ENCODE measurements around the gene CANT1.

DNA sequence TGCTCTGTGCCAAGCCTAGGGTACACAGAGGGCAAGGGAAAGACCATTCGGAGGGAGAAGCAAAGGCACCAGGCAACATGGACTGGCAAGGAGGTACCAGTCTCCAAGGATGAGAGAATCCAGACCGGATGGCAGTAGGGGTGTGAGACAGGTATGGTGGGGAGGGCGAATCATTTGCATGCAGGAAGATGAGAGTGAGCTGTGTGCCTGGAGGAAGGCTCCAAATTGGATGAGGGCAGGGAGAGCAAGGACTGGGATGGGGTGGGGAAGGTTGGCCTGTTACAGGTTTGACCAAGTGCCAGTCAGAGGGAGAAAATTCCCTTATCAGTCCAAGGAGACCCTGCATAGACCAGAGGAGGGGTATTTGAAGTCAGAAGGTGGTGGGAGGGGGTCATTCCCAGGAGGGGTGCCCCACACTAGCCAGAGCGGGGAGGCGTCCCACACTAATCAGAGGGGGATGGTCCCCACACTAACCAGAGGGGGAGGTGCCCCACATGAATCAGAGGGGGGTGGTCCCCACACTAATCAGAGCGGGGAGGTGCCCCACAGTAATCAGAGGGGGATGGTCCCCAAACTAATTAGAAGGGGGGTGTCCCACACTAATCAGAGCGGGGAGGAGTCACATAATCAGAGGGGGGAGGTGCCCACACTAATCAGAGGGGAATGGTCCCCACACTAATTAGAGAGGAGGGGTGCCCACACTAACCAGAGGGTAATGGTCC, 737 bp downstream of the CANT1 start:
- TF ChIP-seq, protein P1, sequence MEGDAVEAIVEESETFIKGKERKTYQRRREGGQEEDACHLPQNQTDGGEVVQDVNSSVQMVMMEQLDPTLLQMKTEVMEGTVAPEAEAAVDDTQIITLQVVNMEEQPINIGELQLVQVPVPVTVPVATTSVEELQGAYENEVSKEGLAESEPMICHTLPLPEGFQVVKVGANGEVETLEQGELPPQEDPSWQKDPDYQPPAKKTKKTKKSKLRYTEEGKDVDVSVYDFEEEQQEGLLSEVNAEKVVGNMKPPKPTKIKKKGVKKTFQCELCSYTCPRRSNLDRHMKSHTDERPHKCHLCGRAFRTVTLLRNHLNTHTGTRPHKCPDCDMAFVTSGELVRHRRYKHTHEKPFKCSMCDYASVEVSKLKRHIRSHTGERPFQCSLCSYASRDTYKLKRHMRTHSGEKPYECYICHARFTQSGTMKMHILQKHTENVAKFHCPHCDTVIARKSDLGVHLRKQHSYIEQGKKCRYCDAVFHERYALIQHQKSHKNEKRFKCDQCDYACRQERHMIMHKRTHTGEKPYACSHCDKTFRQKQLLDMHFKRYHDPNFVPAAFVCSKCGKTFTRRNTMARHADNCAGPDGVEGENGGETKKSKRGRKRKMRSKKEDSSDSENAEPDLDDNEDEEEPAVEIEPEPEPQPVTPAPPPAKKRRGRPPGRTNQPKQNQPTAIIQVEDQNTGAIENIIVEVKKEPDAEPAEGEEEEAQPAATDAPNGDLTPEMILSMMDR (IDR thresholded peaks at IDR 0.05; ENCODE audit: low read depth, low read length, missing input control) = no peak
- TF ChIP-seq EGR1 (IDR thresholded peaks at IDR 0.05; ENCODE audit: low read depth in 2 of 2) (no peak), SP1 (IDR thresholded peaks at IDR 0.05) (no peak), HNF4A (conservative IDR thresholded peaks at IDR 0.05) (no peak), TAF1 (conservative IDR thresholded peaks at IDR 0.05) (no peak), YY1 (IDR thresholded peaks at IDR 0.05) (no peak), JUND (IDR thresholded peaks at IDR 0.05) (no peak)
- TF ChIP-seq, protein P2, sequence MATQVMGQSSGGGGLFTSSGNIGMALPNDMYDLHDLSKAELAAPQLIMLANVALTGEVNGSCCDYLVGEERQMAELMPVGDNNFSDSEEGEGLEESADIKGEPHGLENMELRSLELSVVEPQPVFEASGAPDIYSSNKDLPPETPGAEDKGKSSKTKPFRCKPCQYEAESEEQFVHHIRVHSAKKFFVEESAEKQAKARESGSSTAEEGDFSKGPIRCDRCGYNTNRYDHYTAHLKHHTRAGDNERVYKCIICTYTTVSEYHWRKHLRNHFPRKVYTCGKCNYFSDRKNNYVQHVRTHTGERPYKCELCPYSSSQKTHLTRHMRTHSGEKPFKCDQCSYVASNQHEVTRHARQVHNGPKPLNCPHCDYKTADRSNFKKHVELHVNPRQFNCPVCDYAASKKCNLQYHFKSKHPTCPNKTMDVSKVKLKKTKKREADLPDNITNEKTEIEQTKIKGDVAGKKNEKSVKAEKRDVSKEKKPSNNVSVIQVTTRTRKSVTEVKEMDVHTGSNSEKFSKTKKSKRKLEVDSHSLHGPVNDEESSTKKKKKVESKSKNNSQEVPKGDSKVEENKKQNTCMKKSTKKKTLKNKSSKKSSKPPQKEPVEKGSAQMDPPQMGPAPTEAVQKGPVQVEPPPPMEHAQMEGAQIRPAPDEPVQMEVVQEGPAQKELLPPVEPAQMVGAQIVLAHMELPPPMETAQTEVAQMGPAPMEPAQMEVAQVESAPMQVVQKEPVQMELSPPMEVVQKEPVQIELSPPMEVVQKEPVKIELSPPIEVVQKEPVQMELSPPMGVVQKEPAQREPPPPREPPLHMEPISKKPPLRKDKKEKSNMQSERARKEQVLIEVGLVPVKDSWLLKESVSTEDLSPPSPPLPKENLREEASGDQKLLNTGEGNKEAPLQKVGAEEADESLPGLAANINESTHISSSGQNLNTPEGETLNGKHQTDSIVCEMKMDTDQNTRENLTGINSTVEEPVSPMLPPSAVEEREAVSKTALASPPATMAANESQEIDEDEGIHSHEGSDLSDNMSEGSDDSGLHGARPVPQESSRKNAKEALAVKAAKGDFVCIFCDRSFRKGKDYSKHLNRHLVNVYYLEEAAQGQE (IDR thresholded peaks at IDR 0.05) = no peak
- TF ChIP-seq, protein P3, sequence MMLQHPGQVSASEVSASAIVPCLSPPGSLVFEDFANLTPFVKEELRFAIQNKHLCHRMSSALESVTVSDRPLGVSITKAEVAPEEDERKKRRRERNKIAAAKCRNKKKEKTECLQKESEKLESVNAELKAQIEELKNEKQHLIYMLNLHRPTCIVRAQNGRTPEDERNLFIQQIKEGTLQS (IDR thresholded peaks at IDR 0.05) = no peak
- TF ChIP-seq, protein P4, sequence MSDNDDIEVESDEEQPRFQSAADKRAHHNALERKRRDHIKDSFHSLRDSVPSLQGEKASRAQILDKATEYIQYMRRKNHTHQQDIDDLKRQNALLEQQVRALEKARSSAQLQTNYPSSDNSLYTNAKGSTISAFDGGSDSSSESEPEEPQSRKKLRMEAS (IDR thresholded peaks at IDR 0.05) = no peak
- TF ChIP-seq, protein P5, sequence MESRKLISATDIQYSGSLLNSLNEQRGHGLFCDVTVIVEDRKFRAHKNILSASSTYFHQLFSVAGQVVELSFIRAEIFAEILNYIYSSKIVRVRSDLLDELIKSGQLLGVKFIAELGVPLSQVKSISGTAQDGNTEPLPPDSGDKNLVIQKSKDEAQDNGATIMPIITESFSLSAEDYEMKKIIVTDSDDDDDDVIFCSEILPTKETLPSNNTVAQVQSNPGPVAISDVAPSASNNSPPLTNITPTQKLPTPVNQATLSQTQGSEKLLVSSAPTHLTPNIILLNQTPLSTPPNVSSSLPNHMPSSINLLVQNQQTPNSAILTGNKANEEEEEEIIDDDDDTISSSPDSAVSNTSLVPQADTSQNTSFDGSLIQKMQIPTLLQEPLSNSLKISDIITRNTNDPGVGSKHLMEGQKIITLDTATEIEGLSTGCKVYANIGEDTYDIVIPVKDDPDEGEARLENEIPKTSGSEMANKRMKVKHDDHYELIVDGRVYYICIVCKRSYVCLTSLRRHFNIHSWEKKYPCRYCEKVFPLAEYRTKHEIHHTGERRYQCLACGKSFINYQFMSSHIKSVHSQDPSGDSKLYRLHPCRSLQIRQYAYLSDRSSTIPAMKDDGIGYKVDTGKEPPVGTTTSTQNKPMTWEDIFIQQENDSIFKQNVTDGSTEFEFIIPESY (IDR thresholded peaks at IDR 0.05) = no peak

Data from liver (tissue), 3 donors.